Activated naive CD8-positive, alpha-beta T cell treated with anti-CD3 and anti-CD28 coated beads, Interleukin-2, amount 50 U/mL, for 16 hours (primary cell): ENCODE data around the gene KHDC4.
"Not testable (repeated sequence)": the region's sequence is repeated elsewhere in the genome, so short reads cannot be mapped to it uniquely, and the experiment has no call there.

ENCODE experiments used
- DNase-seq: peaks from one replicate; pipeline ENCODE4 v3.0.0-alpha.2; 2020; ENCODE audit warnings: low read depth, low spot score

The KHDC4 gene

GRCh38 chr1:155900161-155900560, 34.1 kb downstream of the KHDC4 start:
- DNase-seq, result no peak

GRCh38 chr1:155899683-155900082, 34.5 kb downstream of the KHDC4 start:
- no peak for DNase-seq

GRCh38 chr1:155898888-155899287, 35.3 kb downstream of the KHDC4 start:
- DNase-seq, result no peak

- DNase-seq, result no peak
Observed at GRCh38 chr1:155897746-155898145, 36.5 kb downstream of the KHDC4 start.

- DNase-seq, result not testable (repeated sequence)
Observed at GRCh38 chr1:155896476-155896875, 37.7 kb downstream of the KHDC4 start.

GRCh38 chr1:155895617-155896016, 38.6 kb downstream of the KHDC4 start:
- DNase-seq, result not testable (repeated sequence)

GRCh38 chr1:155893389-155894142, 40.6 kb downstream of the KHDC4 start:
- DNase-seq, result no peak

DNA sequence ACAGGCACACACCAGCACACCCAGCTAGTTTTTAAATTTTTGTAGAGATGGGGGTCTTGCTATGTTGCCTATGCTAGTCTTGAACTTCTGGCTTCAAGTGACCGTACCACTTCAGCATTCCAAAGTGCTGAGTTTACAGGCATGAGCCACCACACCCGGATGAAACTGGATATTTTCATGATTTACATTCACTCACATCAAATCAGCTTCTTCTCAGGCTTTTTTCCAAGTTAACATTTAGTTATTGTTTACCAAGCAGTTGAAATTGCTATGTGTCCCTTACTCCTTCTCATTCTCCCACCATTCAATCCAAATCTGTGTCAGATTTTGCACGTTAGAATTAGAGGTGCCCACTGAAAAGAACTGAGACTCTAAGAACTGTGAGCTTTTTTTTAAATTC, 41.4 kb downstream of the KHDC4 start:
- DNase-seq, result no peak

DNA sequence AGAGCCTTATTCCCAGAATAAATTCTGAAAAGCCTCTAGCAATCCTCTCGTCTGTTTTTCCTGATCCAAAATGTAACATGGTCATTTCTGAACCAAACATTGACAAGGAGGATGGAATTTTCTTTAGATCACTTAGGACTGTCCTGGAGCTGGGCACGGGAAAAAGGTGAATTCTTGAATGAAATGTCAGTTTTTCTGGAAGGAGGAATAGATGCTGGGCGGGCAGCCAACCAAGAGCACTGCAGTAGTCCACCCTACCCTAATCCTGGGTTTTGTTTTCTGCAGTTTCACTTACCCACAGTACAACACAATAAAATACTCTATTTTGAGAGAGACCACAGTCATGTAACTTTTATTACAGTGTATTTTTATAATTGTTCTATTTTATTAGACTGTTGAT, 44.0 kb downstream of the KHDC4 start:
- no peak for DNase-seq

GRCh38 chr1:155889566-155889965, 44.6 kb downstream of the KHDC4 start:
- DNase-seq, result no peak

DNA sequence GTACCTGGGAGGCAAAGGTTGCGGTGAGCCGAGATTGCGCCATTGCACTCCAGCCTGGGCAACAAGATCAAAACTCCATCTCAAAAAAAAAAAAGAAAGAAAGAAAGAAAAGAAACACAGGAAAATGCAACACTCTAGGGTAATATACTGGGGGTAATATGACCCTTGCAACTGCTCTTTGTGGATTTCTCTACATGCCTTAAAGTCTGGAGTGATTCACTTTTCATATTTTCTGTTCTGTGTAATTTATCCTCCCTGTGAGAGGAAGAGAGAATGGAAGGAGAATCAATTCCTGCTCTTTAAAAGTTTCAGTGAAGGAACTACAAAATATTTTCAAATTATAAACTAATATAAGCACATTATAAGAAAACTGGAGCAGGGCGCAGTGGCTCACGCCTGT, 45.7 kb downstream of the KHDC4 start:
- DNase-seq, result no peak

DNA sequence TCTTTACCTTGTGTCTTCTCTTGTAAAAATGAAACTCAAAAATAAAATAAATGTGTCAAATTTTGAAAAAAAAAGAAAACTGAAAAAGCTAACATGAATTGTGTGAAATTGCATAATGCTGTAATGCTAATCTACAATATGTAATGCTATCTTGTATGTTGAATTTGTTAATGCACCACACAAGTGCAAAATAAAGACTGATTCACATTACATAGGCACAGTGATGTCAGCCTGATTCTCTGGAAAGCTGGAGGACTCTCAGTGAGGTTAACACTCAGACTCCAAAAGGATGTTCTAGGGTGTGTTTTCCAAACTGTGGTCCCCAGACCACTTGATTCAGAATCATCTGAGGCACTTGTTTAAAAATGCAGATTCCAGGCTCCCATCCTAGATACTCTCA, 49.2 kb downstream of the KHDC4 start:
- no peak for DNase-seq

DNA sequence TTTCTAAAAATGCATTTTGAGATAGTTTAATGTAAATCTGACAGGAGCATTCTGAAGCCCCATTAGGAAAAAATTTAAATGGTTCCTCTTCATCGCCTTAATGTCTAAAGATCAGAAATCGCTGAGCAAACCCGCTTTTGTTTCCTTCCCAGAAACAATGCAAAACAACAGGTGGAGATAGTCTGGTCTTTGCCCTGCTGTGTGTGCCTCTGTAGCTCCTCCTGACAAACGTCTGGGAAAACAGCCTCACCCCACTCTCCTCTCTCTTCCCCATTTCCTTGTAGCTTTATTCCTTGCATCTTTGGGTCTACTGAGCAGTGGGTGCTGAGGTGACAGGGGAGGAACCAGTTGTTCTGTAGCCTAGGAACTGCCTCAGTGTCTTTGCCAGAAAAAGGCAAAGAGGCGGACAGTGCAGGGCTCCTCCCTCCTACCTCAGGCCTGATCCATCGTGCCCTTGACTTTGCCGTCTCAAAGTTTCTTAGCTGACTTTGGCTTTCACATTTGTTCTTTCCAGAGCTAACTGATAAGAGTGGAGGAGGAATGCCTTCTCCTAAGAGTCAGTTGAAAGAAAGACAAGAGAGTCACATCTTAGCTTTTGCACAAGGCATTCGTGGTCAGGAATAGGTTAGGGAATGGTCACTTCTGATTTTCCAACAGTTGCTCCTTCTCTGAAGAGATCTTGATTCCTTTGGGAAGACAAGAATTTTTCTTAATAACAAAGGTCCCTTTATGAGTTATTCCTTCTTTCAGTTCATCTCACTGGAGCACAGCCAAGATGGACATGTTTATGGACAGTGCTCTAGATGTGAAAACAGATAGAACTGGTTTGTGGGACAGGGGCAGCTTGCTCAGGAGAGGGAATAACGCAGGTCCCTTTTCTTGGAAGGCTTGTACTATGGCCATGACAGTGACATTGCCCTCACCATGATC, 49.9 kb downstream of the KHDC4 start:
- DNase-seq, result no peak

GRCh38 chr1:155882766-155883165, 51.4 kb downstream of the KHDC4 start:
- no peak for DNase-seq

- no peak for DNase-seq
Observed at GRCh38 chr1:155882235-155882634, 52.0 kb downstream of the KHDC4 start.

- no peak for DNase-seq
Observed at GRCh38 chr1:155880950-155881349, 53.3 kb downstream of the KHDC4 start.

GRCh38 chr1:155880251-155880650, 54.0 kb downstream of the KHDC4 start:
- DNase-seq, result no peak

DNA sequence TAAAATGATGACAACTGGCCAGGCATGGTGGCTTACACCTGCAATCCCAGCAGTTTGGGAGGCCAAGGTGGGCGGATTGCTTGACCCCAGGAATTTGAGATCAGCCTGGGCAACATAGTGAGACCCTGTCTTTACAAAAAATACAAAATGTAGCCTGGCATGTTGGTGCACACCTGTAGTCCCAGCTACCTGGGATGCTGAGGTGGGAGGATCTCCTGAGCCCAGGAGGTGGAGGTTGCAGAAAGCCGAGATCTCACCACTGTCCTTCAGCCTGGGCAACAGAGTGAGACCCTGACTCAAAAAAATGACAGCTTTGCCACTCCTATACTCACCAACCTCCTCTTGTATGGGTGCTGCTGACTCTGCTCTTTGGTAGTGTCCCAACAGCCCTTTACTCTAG, 56.3 kb downstream of the KHDC4 start:
- DNase-seq, result no peak

DNA sequence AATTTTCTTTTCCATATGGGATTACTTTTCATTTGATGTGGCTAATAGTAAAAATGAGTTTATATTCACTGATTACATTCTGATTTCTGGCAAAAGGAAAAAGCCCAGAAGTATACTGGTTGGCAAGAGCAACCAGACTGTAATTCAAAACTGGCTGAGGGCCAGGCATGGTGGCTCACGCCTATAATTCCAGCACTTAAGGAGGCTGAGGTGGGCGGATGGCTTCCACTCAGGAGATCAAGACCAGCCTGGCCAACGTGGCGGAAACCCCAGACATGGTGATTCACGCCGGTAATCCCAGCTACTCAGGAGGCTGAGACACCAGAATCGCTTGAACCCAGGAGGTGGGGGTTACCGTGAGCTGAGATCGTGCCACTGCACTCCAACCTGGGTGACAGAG, 60.4 kb downstream of the KHDC4 start:
- DNase-seq, result no peak

DNA sequence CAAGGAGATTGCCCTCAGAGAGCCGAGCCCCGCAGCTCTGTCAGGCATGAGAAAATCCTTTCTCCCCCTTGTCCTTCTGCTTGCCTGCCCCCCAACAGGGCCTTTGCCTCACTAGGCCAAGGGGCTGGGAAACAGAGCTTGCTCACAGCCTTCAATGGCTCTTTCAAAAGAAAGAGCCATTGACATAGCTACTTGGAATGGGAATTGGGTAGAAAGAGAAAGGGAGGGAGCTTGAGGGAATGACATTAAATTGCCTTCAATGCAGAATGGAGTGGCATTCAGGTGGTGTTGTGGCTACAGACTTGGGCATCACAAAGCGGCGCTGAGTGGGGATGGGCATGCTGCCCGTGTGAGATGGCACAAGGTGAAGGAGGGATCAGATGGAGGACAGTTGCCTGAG, 61.7 kb downstream of the KHDC4 start:
- DNase-seq, result no peak

- no peak for DNase-seq
Observed at GRCh38 chr1:155871390-155871789, 62.8 kb downstream of the KHDC4 start.

- no peak for DNase-seq
Observed at GRCh38 chr1:155867766-155868165, 66.4 kb downstream of the KHDC4 start.

DNA sequence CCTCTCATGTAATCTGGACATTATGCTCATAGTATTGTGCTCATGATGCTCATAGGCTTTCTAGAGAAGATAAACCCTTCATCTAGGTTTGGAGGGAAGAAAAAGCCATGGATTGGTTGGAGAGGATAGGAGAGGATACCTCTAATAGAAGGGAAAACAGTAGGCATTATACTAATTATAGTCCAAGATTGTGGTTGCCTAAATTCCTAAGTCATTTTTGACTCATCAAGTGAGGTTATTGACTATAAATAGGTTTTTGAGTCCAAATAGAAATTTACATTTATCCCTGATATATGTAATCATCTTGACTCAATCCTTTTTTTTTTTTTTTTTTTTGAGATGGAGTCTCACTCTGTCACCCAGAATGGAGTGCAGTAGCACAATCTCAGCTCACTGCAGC, 69.8 kb downstream of the KHDC4 start:
- DNase-seq, result no peak
